H1 (cell line): Measurements from ENCODE around the gene CDKN2B-AS1. TPM values are rescaled to one million over a fixed set of nuclear protein-coding genes. Genes with fewer than 3 reads are reported as not detected.

Source experiments
- CHD7 ChIP-seq: fragments of 300-600 bp; sonication (generic); IDR thresholded peaks from 2 replicates; pipeline ENCODE4 v1.7.1; 2012; ENCODE audit warnings: low read length, moderate library complexity, mild to moderate bottlenecking, inconsistent platforms; ENCODE audit not compliant: insufficient replicate concordance
- CTBP2 ChIP-seq: IDR thresholded peaks from 2 replicates; pipeline ENCODE4 v1.7.0; 2011; ENCODE audit warnings: borderline replicate concordance, mild to moderate bottlenecking, moderate library complexity, mixed read lengths, low read length; ENCODE audit not compliant: insufficient read depth, insufficient read length
- GABPA ChIP-seq: IDR thresholded peaks from 2 replicates; pipeline ENCODE4 v1.6.1; 2011; ENCODE audit warnings: mild to moderate bottlenecking, low read length, moderate library complexity, borderline replicate concordance; ENCODE audit not compliant: insufficient read depth
- HDAC6 ChIP-seq: IDR thresholded peaks from one replicate; pipeline ENCODE4 v1.7.1; 2012; ENCODE audit warnings: low read depth, mild to moderate bottlenecking, inconsistent platforms, low read length, moderate library complexity
- polyA plus RNA-seq, 7 experiments: library from polyadenylated mRNA; depleted of rRNA in 3 of 7; stranded (reverse) in 5 of 7; unstranded in 2 of 7; fragments of >200 nt in 5 of 7; fragments of 200-250 nt in 2 of 7; gene quantifications; 1 replicate in 5 of 7; 2 replicates in 1 of 7; 4 replicates in 1 of 7; pipeline versions ENCODE4 v1.2.1 to v1.2.3, GENCODE V29; 2011 to 2013; ENCODE audit warnings: missing spikeins in 2 of 7, mixed read lengths in 2 of 7
- total RNA-seq: library from RNA; stranded (reverse); fragmentation: NEBNext Ultra II Directional; extraction: Animal tissue kit (Norgen Biotek cat#: 25700); gene quantifications from 2 replicates; pipeline ENCODE4 v1.2.1, GENCODE V29; 2021

The CDKN2B-AS1 gene
- total and polyA plus RNA-seq, 2 of the 8 experiments (the other 6 are each of a cell fraction or from before 2014, with no cell fraction given) = not detected

DNA sequence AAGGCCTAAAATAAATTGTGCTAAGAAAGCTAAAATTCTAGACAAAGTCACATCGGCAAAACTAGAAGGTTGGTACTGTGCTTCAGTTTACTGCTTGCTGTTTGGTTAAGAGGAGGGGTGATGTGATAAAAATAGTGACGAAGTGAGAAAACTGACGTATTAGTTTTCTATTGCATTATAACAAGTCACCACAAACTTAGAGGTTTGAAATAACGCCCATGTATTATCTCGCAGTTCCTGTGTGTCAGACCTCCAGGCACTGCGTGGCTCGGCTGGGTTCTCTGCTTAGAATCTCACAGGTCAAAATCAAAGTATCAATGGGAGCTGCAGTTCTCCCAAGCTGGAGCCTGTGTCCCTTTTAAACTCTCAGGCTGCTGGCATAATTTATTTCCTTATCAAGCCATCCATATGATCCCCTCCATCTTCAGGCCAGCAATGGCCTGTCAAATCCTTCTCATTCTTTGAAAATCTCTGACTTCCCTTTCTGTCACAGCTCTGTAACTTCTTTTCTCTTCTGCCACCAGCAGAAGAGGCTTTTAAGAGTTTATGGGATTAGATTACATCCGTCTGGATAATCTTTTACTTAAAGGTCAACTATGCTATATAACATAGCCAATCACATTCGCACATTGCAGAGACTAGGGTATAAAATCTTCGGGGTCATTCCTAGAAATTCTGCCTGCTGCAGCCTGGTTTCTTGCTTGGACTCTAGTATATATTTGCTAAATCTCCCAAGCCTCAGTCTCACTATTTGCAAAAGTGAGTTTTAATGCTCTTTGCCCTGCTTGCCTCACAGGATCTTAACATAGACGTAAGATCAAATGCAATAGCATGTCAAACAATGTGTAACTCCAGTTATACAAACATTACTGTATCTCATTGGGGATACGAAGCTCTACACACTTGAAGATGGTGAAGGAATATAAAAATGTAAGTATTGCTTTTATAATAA lies 118.6 kb downstream of the CDKN2B-AS1 start (continued):
- TF ChIP-seq CHD7 (no peak), GABPA (no peak), CTBP2 (no peak), HDAC6 (no peak)
